ENCODE data around the gene TMEM184B.
"Not testable (repeated sequence)": the region's sequence is repeated elsewhere in the genome, so short reads cannot be mapped to it uniquely, and the experiment has no call there.

The TMEM184B gene

DNA sequence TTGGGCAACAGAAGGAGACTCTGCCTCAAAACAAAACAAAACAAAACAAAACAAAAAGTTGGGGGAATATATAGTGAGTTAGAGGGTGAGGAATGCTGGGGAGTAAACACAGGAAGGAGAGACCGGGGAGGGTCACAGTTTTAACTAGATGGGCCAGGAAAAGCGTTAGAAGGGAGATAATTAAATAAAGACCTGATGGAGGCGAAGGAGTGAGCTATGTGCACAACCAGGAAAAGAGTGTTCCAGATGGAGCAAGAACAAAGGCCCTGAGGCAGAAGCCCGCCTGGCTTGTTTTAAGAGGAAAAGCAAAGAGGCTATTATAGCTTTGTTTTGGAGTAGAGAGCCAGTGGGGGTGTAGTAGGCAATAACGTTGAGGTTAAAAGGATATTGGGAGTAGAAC is 86.4 kb downstream of the TMEM184B start:
- no peak for ATAC-seq
- H3K36me3 Mint-ChIP-seq, result peaks cover 5% of the 10 kb centered on the region
- H3K9me3 Mint-ChIP-seq, result no peaks in the 10 kb centered on the region
- H3K4me1 Mint-ChIP-seq, result peaks cover 4% of the 10 kb centered on the region
- no peak overlapping the region for H3K4me3 Mint-ChIP-seq
- no peak overlapping the region for H3K27ac Mint-ChIP-seq
- peaks cover 30% of the 10 kb centered on the region for H3K27me3 Mint-ChIP-seq

GRCh38 chr22:38184788-38185187 is 88.0 kb downstream of the TMEM184B start:
- H3K36me3 Mint-ChIP-seq, result peaks cover 5% of the 10 kb centered on the region
- H3K4me3 Mint-ChIP-seq, result no peak overlapping the region
- no peaks in the 10 kb centered on the region for H3K9me3 Mint-ChIP-seq
- ATAC-seq, result no peak
- peaks cover 20% of the 10 kb centered on the region for H3K4me1 Mint-ChIP-seq
- no peak overlapping the region for H3K27ac Mint-ChIP-seq
- peaks cover 30% of the 10 kb centered on the region for H3K27me3 Mint-ChIP-seq

- ATAC-seq, result peak; percentile 99
- Mint-ChIP-seq H3K9me3 (no peaks in the 10 kb centered on the region), H3K4me3 (peak within 1 kb of the TSS; percentile 91), H3K36me3 (peaks cover 7% of the 10 kb centered on the region), H3K27me3 (peaks cover 16% of the 10 kb centered on the region), H3K4me1 (peaks cover 37% of the 10 kb centered on the region), H3K27ac (peak within 1 kb of the TSS; percentile 89)
Measured at GRCh38 chr22:38181453-38182200, 91.2 kb downstream of the TMEM184B start, which contains the start of gene PLA2G6. Gene PLA2G6, minus strand, starts transcription at chr22:38181830. Its CDS starts 12,404 bp downstream, at chr22:38169426.

- peak overlapping the region; percentile 89 for H3K27ac Mint-ChIP-seq
- no peaks in the 10 kb centered on the region for H3K9me3 Mint-ChIP-seq
- H3K27me3 Mint-ChIP-seq, result peaks cover 9% of the 10 kb centered on the region
- peak overlapping the region; percentile 91 for H3K4me3 Mint-ChIP-seq
- H3K36me3 Mint-ChIP-seq, result peaks cover 7% of the 10 kb centered on the region
- peak; percentile 3 for ATAC-seq
- H3K4me1 Mint-ChIP-seq, result peaks cover 44% of the 10 kb centered on the region
Measured at GRCh38 chr22:38180841-38181452, 91.9 kb downstream of the TMEM184B start.

DNA sequence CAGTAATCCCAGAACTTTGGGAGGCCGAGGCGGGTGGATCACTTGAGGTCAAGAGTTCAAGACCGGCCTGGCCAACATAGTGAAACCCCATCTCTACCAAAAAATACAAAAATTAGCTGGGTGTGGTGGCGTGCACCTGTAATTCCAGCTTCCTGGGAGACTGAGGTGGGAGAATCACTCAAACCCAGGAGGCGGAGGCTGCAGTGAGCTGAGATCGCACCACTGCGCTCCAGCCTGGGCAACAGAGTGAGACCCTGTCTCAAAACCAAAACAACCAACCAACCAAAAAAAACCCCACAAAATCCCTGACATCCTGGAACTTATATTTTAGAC is 94.2 kb downstream of the TMEM184B start:
- not testable (repeated sequence) for H3K27me3 Mint-ChIP-seq, ATAC-seq, H3K9me3 Mint-ChIP-seq, H3K4me3 Mint-ChIP-seq
- Mint-ChIP-seq H3K27ac (peak overlapping the region; percentile 20), H3K4me1 (peaks cover 60% of the 10 kb centered on the region), H3K36me3 (peaks cover 11% of the 10 kb centered on the region)

DNA sequence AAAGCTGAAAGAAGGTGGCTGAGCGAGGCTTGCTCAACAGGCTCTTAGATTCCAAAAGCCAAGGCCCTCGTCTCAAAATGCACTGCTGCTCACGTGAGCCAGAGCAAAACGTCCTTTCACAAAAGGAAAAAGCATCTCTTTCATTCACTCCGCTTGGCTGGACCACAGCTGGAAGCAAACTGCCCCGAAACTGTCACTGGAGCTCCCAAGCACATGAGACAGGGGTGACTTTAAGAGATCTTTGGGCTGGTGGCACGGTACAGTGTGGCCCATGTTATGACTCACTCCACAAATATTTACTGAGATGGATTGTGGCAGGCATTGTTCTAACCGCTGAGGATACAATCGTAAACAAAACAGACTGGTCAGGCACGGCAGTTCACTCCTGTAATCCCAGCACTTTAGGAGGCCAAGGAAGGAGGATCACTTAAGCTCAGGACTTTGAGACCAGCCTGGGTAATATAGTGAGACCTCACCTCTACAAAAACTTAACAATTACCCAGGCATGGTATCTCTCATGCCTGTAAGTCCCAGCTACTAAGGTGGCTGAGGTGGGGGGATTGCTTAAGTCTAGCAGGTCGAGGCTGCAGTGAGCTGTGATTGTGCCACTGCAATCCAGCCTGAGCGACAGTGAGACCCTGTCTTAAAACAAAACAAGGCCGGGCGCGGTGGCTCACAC is 94.7 kb downstream of the TMEM184B start:
- no peaks in the 10 kb centered on the region for H3K9me3 Mint-ChIP-seq
- no peak for ATAC-seq

DNA sequence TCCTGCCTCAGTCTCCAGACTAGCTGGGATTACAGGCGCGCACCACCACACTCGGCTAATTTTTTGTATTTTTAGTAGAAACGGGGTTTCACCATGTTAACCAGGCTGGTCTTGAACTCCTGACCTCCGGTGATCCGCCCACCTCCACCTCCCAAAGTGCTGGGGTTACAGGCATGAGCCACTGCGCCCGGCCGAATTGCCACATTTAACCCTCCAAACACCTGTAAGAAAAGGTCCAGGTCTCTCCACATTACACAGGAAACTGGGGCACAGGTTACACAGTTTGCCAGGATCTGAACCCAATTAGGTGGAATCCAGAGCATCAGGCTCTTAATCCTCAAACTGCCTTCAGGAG is 95.3 kb downstream of the TMEM184B start:
- H3K36me3 Mint-ChIP-seq, result peaks cover 11% of the 10 kb centered on the region
- H3K4me3 Mint-ChIP-seq, H3K27ac Mint-ChIP-seq, ATAC-seq, H3K9me3 Mint-ChIP-seq, H3K27me3 Mint-ChIP-seq: not testable (repeated sequence)
- peaks cover 68% of the 10 kb centered on the region for H3K4me1 Mint-ChIP-seq

More for the DNA sequence above, 94.7 kb downstream of the TMEM184B start:
- Mint-ChIP-seq H3K4me3 (no peak overlapping the region), H3K27ac (no peak overlapping the region), H3K36me3 (peaks cover 11% of the 10 kb centered on the region), H3K27me3 (no peaks in the 10 kb centered on the region), H3K4me1 (peaks cover 63% of the 10 kb centered on the region)

DNA sequence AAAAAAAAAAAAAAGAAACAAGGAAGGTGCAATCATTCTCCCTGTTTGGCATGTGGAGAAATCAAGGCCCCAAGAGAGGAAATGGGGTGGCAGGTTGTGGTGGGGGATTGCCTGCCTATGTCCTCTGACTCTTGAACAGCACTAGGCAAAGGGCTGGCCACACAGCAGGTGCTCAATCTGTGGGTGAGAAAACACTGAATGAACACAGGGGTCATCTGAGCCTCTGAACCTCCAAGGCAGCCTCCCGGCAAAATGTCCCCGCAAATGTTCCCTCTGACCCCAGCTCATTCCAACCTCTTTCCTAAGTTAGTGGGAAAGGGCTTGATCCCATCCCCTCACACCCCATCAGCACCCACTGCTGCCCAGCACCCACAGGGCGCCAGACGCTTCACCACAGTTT is 95.8 kb downstream of the TMEM184B start:
- no peaks in the 10 kb centered on the region for H3K27me3 Mint-ChIP-seq
- no peaks in the 10 kb centered on the region for H3K9me3 Mint-ChIP-seq
- H3K4me3 Mint-ChIP-seq, result no peak overlapping the region
- no peak for ATAC-seq
- H3K36me3 Mint-ChIP-seq, result peaks cover 13% of the 10 kb centered on the region
- peaks cover 68% of the 10 kb centered on the region for H3K4me1 Mint-ChIP-seq
- peak overlapping the region; percentile 72 for H3K27ac Mint-ChIP-seq

DNA sequence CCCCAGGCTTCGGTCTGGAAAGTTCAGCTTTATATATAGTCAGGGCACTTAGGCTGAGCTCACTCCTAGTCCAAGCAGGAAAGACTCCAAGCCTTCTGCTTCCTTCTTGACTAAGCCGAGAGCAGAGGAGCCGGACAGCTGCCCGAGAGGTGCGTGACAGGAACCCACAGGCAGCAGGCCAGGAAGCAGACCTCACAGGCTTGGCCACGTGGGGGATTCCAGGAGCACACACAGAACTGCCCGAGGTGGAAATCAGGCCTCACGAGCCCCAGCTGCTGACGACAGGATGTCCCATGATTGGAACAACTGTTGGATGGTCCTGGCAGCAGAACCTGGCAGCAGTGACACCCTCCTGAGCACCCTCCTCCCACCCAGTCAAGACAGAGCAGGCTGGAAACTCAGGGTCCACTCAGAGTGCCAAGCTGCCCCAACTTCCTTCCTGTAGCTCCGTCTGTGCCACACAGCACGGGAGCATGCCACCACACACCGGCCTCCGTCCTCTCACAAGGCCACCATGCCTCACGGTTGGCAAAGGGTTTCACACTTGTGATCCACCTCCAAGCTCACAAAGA is 96.6 kb downstream of the TMEM184B start:
- Mint-ChIP-seq H3K4me1 (peaks cover 63% of the 10 kb centered on the region), H3K27me3 (no peaks in the 10 kb centered on the region), H3K27ac (peak overlapping the region; percentile 72), H3K36me3 (peaks cover 17% of the 10 kb centered on the region), H3K9me3 (no peaks in the 10 kb centered on the region), H3K4me3 (no peak overlapping the region)
- peak; percentile 59 for ATAC-seq

- ATAC-seq, result no peak
- Mint-ChIP-seq H3K4me1 (peaks cover 55% of the 10 kb centered on the region), H3K36me3 (peaks cover 20% of the 10 kb centered on the region), H3K27me3 (no peaks in the 10 kb centered on the region), H3K9me3 (no peaks in the 10 kb centered on the region), H3K27ac (peak overlapping the region; percentile 72), H3K4me3 (no peak overlapping the region)
Measured at GRCh38 chr22:38175206-38176118, 97.3 kb downstream of the TMEM184B start.

DNA sequence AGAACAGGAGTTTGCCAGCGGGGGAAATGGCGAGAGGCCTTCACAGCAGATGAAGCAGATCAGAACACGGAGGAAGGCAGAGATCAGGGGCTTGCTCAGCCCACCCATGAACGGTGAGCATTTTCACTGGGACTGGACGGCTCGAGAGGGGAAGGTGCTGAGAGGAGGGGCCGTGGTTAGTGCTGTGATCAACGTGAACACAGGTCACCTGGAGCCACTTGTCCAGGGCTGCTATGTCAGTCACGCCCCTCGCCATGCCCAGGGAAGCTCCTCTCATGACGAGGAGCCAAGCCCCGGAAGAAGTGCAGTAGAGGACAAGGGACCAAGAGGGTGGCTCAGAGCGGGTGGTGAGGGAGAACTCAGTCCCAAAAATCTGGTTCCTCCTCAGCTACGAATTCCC is 98.2 kb downstream of the TMEM184B start:
- Mint-ChIP-seq H3K4me3 (no peak overlapping the region), H3K9me3 (no peaks in the 10 kb centered on the region), H3K27ac (peak overlapping the region; percentile 36), H3K36me3 (peaks cover 22% of the 10 kb centered on the region), H3K27me3 (no peaks in the 10 kb centered on the region), H3K4me1 (peaks cover 47% of the 10 kb centered on the region)
- no peak for ATAC-seq

GRCh38 chr22:38173641-38173906 is 99.2 kb downstream of the TMEM184B start:
- Mint-ChIP-seq H3K36me3 (peaks cover 20% of the 10 kb centered on the region), H3K27ac (no peak overlapping the region), H3K4me3 (no peak overlapping the region), H3K27me3 (no peaks in the 10 kb centered on the region), H3K4me1 (peaks cover 39% of the 10 kb centered on the region), H3K9me3 (no peaks in the 10 kb centered on the region)
- no peak for ATAC-seq

- H3K27ac Mint-ChIP-seq, result peak overlapping the region; percentile 13
- no peaks in the 10 kb centered on the region for H3K9me3 Mint-ChIP-seq
- peaks cover 39% of the 10 kb centered on the region for H3K4me1 Mint-ChIP-seq
- H3K36me3 Mint-ChIP-seq, result peaks cover 24% of the 10 kb centered on the region
- ATAC-seq, result no peak
- no peak overlapping the region for H3K4me3 Mint-ChIP-seq
- H3K27me3 Mint-ChIP-seq, result no peaks in the 10 kb centered on the region
Measured at GRCh38 chr22:38172832-38173640, 99.8 kb downstream of the TMEM184B start.

All from stimulated activated memory B cell treated with anti-CD40 and anti-IgM and Interleukin-4, amounts not matched to agents 10 μg/mL and 1 μg/mL and 100 μg/mL, for 72 hours (primary cell).